GM12874 (cell line): ENCODE data around the gene CACNA1B.

ENCODE experiments used
- CTCF ChIP-seq: IDR thresholded peaks from 2 replicates; pipeline ENCODE4 v1.5.1; 2011; ENCODE audit warnings: low read depth, mild to moderate bottlenecking, control low read depth, low read length, moderate library complexity; ENCODE audit not compliant: insufficient read depth

The CACNA1B gene

GRCh38 chr9:138099803-138100598, 222.4 kb downstream of the CACNA1B start:
- no peak for TF ChIP-seq CTCF

- TF ChIP-seq CTCF, result no peak
These were observed 223.2 kb downstream of the CACNA1B start for GRCh38 chr9:138100711-138101350.

- no peak for TF ChIP-seq CTCF
These were observed 224.1 kb downstream of the CACNA1B start for GRCh38 chr9:138101444-138102234.

- TF ChIP-seq CTCF, result no peak
These were observed 224.9 kb downstream of the CACNA1B start for GRCh38 chr9:138102246-138103051.

GRCh38 chr9:138103111-138103848, 225.7 kb downstream of the CACNA1B start:
- no peak for TF ChIP-seq CTCF

- no peak for TF ChIP-seq CTCF
These were observed 226.2 kb downstream of the CACNA1B start for GRCh38 chr9:138103849-138104206.
